ENCODE results near the gene CACNA2D3.

DNA sequence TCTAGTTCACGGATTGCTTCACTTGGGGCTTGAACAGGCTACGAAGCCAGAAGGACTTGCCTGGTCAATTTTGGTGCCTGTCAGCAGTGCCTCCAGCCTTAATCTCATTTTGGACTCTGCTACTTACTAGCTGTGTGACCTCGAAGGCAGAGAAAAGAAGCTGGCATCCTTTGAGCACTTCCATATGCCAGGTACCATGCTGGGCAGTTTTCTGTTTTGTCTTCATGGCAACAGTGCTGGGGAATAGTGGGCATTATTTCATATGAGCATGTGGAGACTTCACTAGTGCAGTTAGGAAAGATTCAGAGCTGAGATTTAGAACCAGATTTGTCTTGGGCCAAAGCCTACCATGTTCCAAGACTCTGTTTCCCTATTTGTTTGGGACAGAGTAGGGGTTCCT is 713.3 kb downstream of the CACNA2D3 start:
- no peak for TF ChIP-seq FOXK2 (IDR thresholded peaks at IDR 0.05)
- no peak for TF ChIP-seq NFRKB (IDR thresholded peaks at IDR 0.05)
- no peak for TF ChIP-seq HDGF (IDR thresholded peaks at IDR 0.05; ENCODE audit: borderline replicate concordance)
- TF ChIP-seq SP1 (IDR thresholded peaks at IDR 0.05), result no peak
- no peak for TF ChIP-seq PKNOX1 (IDR thresholded peaks at IDR 0.05)
- no peak for TF ChIP-seq SUZ12 (IDR thresholded peaks at IDR 0.05)
- no peak for TF ChIP-seq ZNF384 (IDR thresholded peaks at IDR 0.05)
- no peak for TF ChIP-seq ARNT (IDR thresholded peaks at IDR 0.05)
- TF ChIP-seq FOXM1 (IDR thresholded peaks at IDR 0.05; ENCODE audit: borderline replicate concordance), result no peak
- no peak for TF ChIP-seq BHLHE40 (IDR thresholded peaks at IDR 0.05; ENCODE audit: borderline replicate concordance)

Data from HEK293T (cell line).